BE2C (cell line): ENCODE data around the gene KAZN.

Experiments used
- DNase-seq: peaks from one replicate; pipeline ENCODE4 v3.0.0-alpha.2; 2020
- H3K27me3 ChIP-seq: fragments of 250-450 bp; sonication (Bioruptor Pico); 2 replicates; pipeline ENCODE4 v1.5.1; 2020; ENCODE audit warnings: mild to moderate bottlenecking
- H3K36me3 ChIP-seq: fragments of 250-450 bp; sonication (Bioruptor Pico); 2 replicates; pipeline ENCODE4 v1.5.1; 2020; ENCODE audit warnings: mild to moderate bottlenecking
- H3K4me1 ChIP-seq: fragments of 250-450 bp; sonication (Bioruptor Pico); 2 replicates; pipeline ENCODE4 v1.5.1; 2020
- H3K4me3 ChIP-seq: 2 replicates; pipeline ENCODE4 v1.5.1; 2011; ENCODE audit warnings: low read depth, low read length
- H3K9me3 ChIP-seq: fragments of 250-450 bp; sonication (Bioruptor Pico); 2 replicates; pipeline ENCODE4 v1.5.1; 2020
- TF ChIP-seq, protein P1 (sequence below): IDR thresholded peaks from 2 replicates; pipeline ENCODE4 v1.5.1; 2012; ENCODE audit warnings: mild to moderate bottlenecking, low read depth, low read length

KAZN gene

DNA sequence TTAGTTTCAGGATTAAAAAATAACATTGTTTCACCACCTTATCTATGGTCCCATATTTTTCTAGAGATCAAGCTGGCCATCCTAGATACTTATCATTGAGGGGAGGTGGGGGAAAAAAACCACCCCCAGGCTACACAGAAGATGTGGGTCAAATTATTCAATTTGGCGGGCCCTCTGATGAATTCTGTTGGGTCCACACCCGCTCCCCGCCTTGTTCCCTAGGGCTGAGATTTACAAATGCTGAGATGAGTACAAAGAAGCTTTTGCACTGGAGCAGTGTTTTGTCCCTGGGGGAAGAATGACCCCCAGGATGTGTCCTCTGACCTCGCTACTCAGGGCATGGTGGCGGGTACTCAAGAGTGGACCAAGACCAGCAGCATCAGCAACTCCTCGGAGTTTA is 308.2 kb downstream of the KAZN start:
- Histone ChIP-seq H3K36me3 (no peaks in the 10 kb centered on the region), H3K27me3 (no peaks in the 10 kb centered on the region), H3K4me1 (no peaks in the 10 kb centered on the region), H3K4me3 (no peak overlapping the region), H3K9me3 (no peaks in the 10 kb centered on the region)
- DNase-seq: no peak
- TF ChIP-seq, protein P1, sequence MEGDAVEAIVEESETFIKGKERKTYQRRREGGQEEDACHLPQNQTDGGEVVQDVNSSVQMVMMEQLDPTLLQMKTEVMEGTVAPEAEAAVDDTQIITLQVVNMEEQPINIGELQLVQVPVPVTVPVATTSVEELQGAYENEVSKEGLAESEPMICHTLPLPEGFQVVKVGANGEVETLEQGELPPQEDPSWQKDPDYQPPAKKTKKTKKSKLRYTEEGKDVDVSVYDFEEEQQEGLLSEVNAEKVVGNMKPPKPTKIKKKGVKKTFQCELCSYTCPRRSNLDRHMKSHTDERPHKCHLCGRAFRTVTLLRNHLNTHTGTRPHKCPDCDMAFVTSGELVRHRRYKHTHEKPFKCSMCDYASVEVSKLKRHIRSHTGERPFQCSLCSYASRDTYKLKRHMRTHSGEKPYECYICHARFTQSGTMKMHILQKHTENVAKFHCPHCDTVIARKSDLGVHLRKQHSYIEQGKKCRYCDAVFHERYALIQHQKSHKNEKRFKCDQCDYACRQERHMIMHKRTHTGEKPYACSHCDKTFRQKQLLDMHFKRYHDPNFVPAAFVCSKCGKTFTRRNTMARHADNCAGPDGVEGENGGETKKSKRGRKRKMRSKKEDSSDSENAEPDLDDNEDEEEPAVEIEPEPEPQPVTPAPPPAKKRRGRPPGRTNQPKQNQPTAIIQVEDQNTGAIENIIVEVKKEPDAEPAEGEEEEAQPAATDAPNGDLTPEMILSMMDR: no peak

DNA sequence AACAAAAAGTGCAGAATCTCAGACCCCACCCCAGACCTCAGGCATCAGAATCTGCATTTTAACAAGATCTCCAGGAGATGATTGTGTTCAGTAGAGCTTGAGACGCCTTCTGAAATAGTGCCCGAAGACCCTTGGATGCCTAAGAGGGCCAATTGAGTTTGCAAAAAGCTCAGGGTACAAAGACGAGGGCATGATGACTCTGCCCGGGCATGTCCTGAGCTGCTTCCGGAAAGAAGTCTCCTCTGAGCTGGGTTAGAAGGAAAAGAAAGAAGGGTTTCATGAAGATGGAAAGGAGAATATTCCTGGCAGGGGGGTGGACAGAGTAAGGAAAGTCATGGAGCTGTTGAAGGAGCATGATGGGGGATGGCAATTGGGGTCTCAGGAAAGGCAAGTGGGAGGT is 308.9 kb downstream of the KAZN start:
- no peaks in the 10 kb centered on the region for H3K36me3 ChIP-seq
- TF ChIP-seq, protein P1: no peak
- H3K4me1 ChIP-seq: no peaks in the 10 kb centered on the region
- no peaks in the 10 kb centered on the region for H3K9me3 ChIP-seq
- H3K27me3 ChIP-seq: no peaks in the 10 kb centered on the region
- no peak overlapping the region for H3K4me3 ChIP-seq
- no peak for DNase-seq

DNA sequence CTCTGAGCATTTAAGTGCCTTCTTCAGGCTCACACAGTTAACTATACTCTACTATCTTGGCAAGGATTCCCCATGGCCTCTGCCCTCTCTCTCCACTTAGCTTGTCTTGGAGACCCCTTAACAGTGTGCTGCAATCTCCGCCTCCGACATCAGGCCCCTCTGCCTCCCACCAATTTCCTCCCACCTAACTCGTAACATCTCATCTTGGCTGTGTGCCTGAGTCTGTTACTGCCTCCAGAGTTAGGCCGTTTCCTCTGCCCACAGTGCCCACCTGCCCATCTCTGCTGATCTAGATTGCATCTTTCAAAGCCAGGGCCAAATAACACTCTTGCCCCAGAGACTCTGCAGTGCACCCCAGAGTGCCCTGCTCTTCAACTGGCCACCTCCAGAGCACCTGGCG is 310.8 kb downstream of the KAZN start:
- H3K27me3 ChIP-seq: no peaks in the 10 kb centered on the region
- no peak for DNase-seq
- no peaks in the 10 kb centered on the region for H3K9me3 ChIP-seq
- no peaks in the 10 kb centered on the region for H3K36me3 ChIP-seq
- no peak overlapping the region for H3K4me3 ChIP-seq
- no peaks in the 10 kb centered on the region for H3K4me1 ChIP-seq
- TF ChIP-seq, protein P1: no peak

DNA sequence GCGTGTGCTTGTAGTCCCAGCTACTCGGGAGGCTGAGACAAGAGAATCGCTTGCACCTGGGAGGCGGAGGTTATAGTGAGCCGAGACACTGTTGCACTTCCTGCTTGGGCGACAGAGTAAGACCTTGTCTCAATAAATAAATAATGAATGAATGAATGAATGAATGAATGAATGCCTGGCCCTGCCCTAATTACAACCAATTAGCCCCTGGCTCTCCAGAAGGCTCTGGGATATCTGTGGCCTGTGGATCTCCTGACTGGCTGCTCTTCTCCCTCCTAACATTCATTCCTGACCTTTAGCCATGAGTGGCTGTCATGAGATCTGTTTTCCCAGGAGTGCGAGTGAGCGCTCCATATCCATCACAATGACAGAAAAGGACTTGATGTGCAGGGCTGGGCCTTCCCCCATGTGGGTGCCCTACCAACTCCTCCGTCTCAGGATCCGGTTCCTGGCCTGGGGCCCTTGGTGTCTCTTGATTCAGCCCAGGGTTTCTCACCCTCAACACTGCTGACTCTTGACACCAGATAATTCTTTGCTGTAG is 311.5 kb downstream of the KAZN start:
- TF ChIP-seq, protein P1: no peak
- H3K9me3 ChIP-seq: no peaks in the 10 kb centered on the region
- H3K27me3 ChIP-seq: no peaks in the 10 kb centered on the region
- no peaks in the 10 kb centered on the region for H3K4me1 ChIP-seq
- DNase-seq: no peak
- no peak overlapping the region for H3K4me3 ChIP-seq
- no peaks in the 10 kb centered on the region for H3K36me3 ChIP-seq

DNA sequence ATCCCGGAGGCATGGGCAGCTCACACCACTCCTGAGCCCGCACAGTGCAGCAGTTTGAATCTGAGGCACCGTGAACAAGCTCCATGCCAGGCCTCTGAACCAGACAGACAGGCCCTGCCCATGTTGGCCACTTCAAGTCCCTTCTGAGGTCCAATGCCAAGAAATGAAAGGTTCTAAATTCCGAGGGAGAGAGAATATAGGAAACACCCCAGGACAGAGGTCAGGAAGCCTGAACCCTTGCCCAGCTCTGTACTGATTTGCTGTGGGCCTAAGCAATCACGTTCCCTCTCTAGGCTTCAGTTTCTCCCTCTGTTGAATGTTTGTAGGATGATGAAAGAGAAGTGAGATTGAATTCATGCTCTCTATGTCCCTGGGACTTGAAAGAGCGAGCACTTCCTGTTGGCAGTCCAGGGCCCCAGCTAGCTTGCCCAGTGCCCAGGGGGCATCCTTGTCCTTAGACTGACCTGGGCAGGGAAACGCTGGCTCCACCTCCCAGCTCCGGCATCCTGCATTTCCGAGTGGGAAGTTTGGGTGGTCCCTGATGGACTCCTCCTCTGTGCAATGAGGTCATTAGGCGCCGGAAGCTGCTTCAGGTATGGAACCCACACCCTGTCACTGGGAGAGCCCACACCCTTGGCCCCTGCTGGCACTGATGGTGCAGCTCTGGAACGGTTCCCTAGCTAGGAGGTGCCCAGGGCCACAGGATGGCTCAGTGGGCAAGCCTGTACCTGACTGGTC is 312.7 kb downstream of the KAZN start:
- no peak for DNase-seq
- Histone ChIP-seq H3K9me3 (no peaks in the 10 kb centered on the region), H3K27me3 (no peaks in the 10 kb centered on the region), H3K36me3 (no peaks in the 10 kb centered on the region), H3K4me3 (no peak overlapping the region), H3K4me1 (no peaks in the 10 kb centered on the region)
- TF ChIP-seq, protein P1: no peak

DNA sequence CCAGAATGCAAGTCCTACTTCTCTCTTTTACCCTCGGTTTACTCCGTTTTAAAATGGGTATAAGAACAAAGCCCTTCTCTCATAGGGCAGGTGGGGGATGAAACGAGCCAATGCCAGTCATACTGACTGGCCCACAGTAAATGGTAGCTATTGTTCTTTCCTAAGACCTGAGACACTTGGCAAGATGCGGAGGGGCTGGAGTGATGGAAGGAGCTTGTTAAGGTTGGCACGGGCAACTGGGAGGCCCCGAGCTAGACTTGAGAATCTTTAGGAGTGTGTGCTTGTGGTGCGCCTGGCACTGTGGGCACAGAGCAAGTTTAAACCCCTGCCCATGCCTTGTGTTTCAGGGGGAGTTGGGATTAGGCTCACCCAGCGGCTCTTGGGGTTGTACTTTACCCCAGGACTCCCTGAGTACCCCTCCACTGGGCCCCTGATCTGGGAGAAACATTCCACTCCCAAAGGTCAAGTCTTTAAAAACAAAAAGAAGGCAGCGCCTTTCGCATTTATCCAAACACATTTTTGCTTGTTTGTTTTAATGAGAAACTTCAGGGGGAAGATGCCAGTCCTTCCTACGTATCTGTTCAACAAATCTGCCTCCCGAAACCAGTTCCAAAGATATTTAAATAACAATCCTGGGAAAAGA is 314.5 kb downstream of the KAZN start:
- DNase-seq: no peak
- no peak overlapping the region for H3K4me3 ChIP-seq
- TF ChIP-seq, protein P1: no peak
- H3K4me1 ChIP-seq: no peaks in the 10 kb centered on the region
- H3K9me3 ChIP-seq: no peaks in the 10 kb centered on the region
- no peaks in the 10 kb centered on the region for H3K27me3 ChIP-seq
- no peaks in the 10 kb centered on the region for H3K36me3 ChIP-seq
